HepG2 (cell line): ENCODE results near the gene POLRMT. TPM values are rescaled to one million over a fixed set of nuclear protein-coding genes. Genes with fewer than 3 reads are reported as not detected.

Experiments
- ATAC-seq: fragments of 200-7000 bp; cut with Tn5 transposase; 3 replicates; pipeline ENCODE4 v1.9.1; 2020; ENCODE audit warnings: mild to moderate bottlenecking, moderate library complexity
- BruUV-seq: library from RNA; stranded (reverse); fragments of 400-500 nt; replicated peaks from 2 replicates; lab custom pipeline; 2021; lab: Mats Ljungman, UMichigan
- CTCF ChIA-PET: fragments of 300-600 bp; formaldehyde crosslinking; extraction: SDS; loops from one replicate; lab custom pipeline; 2021; ENCODE audit warnings: low total read pairs, inconsistent platforms, low intra/inter-chr PET ratio; lab: Yijun Ruan, JAX
- POLR2A ChIA-PET: fragments of 350-600 bp; sonication (Branson Sonifier 250); formaldehyde crosslinking; loops from one replicate; lab custom pipeline; 2020; ENCODE audit warnings: antibody characterized with exemption, inconsistent platforms; lab: Yijun Ruan, JAX
- DNase-seq: peaks from one replicate; pipeline ENCODE4 v3.0.0-alpha.2; 2015; ENCODE audit warnings: low spot score
- FAIRE-seq: peaks from 3 replicates; lab custom pipeline; 2011; peaks lifted over from hg19 to GRCh38; lab: Jason Lieb, UNC
- H2AFZ ChIP-seq: one replicate; pipeline ENCODE4 v1.6.1; 2011; ENCODE audit warnings: low read length, inconsistent platforms
- H3K27ac ChIP-seq: fragments of 300-600 bp; 3 replicates; pipeline ENCODE4 v1.8.0; 2011; ENCODE audit warnings: mixed run types, mild to moderate bottlenecking, mixed read lengths, low read length, inconsistent platforms; ENCODE audit not compliant: insufficient read depth; ENCODE audit errors: extremely low read length
- H3K27me3 ChIP-seq, 2 experiments: fragments of 200-600 bp in 1 of 2; 2 replicates in 1 of 2; 3 replicates in 1 of 2; pipeline versions ENCODE4 v1.6.0 to v1.8.0; 2011; ENCODE audit warnings: low read length in 2 of 2, mild to moderate bottlenecking in 2 of 2, moderate library complexity in 2 of 2, inconsistent platforms in 1 of 2; ENCODE audit not compliant: insufficient read depth in 2 of 2, control insufficient read depth in 1 of 2
- H3K36me3 ChIP-seq, 2 experiments: fragments of 200-600 bp in 1 of 2; replicated peaks in 1 of 2; 2 replicates in 1 of 2; 3 replicates in 1 of 2; pipeline versions ENCODE4 v1.5.1 to v1.8.0; 2011; ENCODE audit warnings: low read length in 2 of 2, inconsistent platforms in 1 of 2; ENCODE audit not compliant: insufficient read depth in 2 of 2, control insufficient read depth in 1 of 2
- H3K4me1 ChIP-seq: 2 replicates; pipeline ENCODE4 v1.5.1; 2012; ENCODE audit warnings: low read length, inconsistent platforms; ENCODE audit not compliant: insufficient read depth
- H3K4me2 ChIP-seq: 2 replicates; pipeline ENCODE4 v1.6.0; 2011; ENCODE audit warnings: low read depth, low read length, inconsistent platforms
- H3K4me3 ChIP-seq, 3 experiments: fragments of 200-600 bp in 1 of 3; sonication (generic), shearing (Covaris generic) in 1 of 3; replicated peaks in 1 of 3; 2 replicates each; pipeline ENCODE4 v1.5.1; 2011 to 2016; ENCODE audit warnings: low read length in 3 of 3, inconsistent platforms in 2 of 3, low read depth in 2 of 3, mild to moderate bottlenecking in 2 of 3, control low read depth in 1 of 3, mixed read lengths in 1 of 3; ENCODE audit not compliant: insufficient read depth in 1 of 3
- H3K79me2 ChIP-seq: one replicate; pipeline ENCODE4 v1.6.1; 2011; ENCODE audit warnings: low read length, inconsistent platforms; ENCODE audit not compliant: insufficient read depth
- H3K9ac ChIP-seq: 2 replicates; pipeline ENCODE4 v1.6.0; 2011; ENCODE audit warnings: mild to moderate bottlenecking, low read depth, low read length, inconsistent platforms; ENCODE audit not compliant: insufficient read depth
- H3K9me3 ChIP-seq: 2 replicates; pipeline ENCODE4 v1.5.1; 2012; ENCODE audit warnings: mild to moderate bottlenecking, low read length
- H4K20me1 ChIP-seq: 2 replicates; pipeline ENCODE4 v1.6.0; 2011; ENCODE audit warnings: inconsistent platforms, mild to moderate bottlenecking, low read length, moderate library complexity; ENCODE audit not compliant: insufficient read depth
- HOXA5 ChIP-seq: sonication (generic); formaldehyde crosslinking; IDR thresholded peaks from 2 replicates; pipeline ENCODE4 v1.4.0; 2020; ENCODE audit warnings: missing genetic modification reagents
- KLF12 ChIP-seq: sonication (generic); formaldehyde crosslinking; IDR thresholded peaks from 2 replicates; pipeline ENCODE4 v1.4.0; 2020; ENCODE audit warnings: missing genetic modification reagents, borderline replicate concordance
- NBN ChIP-seq: fragments of 450-650 bp; conservative IDR thresholded peaks from 2 replicates; pipeline ENCODE4 v1.6.1; 2017
- NONO ChIP-seq, 2 experiments: fragments of 450-650 bp in 1 of 2; sonication (generic) in 1 of 2; formaldehyde crosslinking in 1 of 2; IDR thresholded peaks in 1 of 2; conservative IDR thresholded peaks in 1 of 2; 2 replicates each; pipeline versions ENCODE4 v1.6.1 to v1.8.0; 2017 to 2022; ENCODE audit warnings: mild to moderate bottlenecking in 1 of 2, missing genetic modification reagents in 1 of 2, moderate library complexity in 1 of 2
- PAX8 ChIP-seq: sonication (generic); formaldehyde crosslinking; IDR thresholded peaks from 2 replicates; pipeline ENCODE4 v1.8.0; 2022; ENCODE audit warnings: mild to moderate bottlenecking, missing genetic modification reagents, borderline replicate concordance
- SIN3B ChIP-seq: fragments of 150-350 bp; IDR thresholded peaks from 2 replicates; pipeline ENCODE4 v1.6.1; 2014; ENCODE audit warnings: low read length
- SMAD9 ChIP-seq: sonication (generic); formaldehyde crosslinking; IDR thresholded peaks from 2 replicates; pipeline ENCODE4 v1.5.1; 2020; ENCODE audit warnings: mild to moderate bottlenecking, missing genetic modification reagents
- STAT6 ChIP-seq: sonication (generic); formaldehyde crosslinking; IDR thresholded peaks from 2 replicates; pipeline ENCODE4 v1.4.0; 2020; ENCODE audit warnings: missing genetic modification reagents, mild to moderate bottlenecking, borderline replicate concordance
- TBX3 ChIP-seq: fragments of 450-650 bp; IDR thresholded peaks from 2 replicates; pipeline ENCODE4 v1.6.1; 2017; ENCODE audit warnings: antibody characterized with exemption, mild to moderate bottlenecking, inconsistent platforms, borderline replicate concordance
- ZBTB10 ChIP-seq: sonication (generic); formaldehyde crosslinking; IDR thresholded peaks from 2 replicates; pipeline ENCODE4 v1.4.0; 2020; ENCODE audit warnings: missing genetic modification reagents, borderline replicate concordance
- ZHX1 ChIP-seq: sonication (generic); formaldehyde crosslinking; IDR thresholded peaks from 2 replicates; pipeline ENCODE4 v1.8.1; 2022; ENCODE audit warnings: low read depth, mild to moderate bottlenecking, missing genetic modification reagents
- ZNF343 ChIP-seq: sonication (generic); formaldehyde crosslinking; IDR thresholded peaks from 2 replicates; pipeline ENCODE4 v1.4.0; 2020; ENCODE audit warnings: mild to moderate bottlenecking, missing genetic modification reagents
- ZNF432 ChIP-seq: sonication (generic); formaldehyde crosslinking; IDR thresholded peaks from 2 replicates; pipeline ENCODE4 v1.5.0; 2020; ENCODE audit warnings: missing genetic modification reagents, mild to moderate bottlenecking, borderline replicate concordance
- ZSCAN12 ChIP-seq: sonication (generic); formaldehyde crosslinking; IDR thresholded peaks from 2 replicates; pipeline ENCODE4 v1.9.0; 2021; ENCODE audit warnings: mild to moderate bottlenecking, missing genetic modification reagents
- WGBS: methylation state at CpG from one replicate; pipeline ENCODE4 v1.1.6; 2017; ENCODE audit warnings: low lambda C conversion rate; 5-methylcytosine and 5-hydroxymethylcytosine counted together
- in situ Hi-C: cut with HindIII; loops from 2 replicates; pipeline ENCODE4 v1.10.0; 2017; ENCODE audit warnings: low pct_unique_long_range_greater_than_20kb; ENCODE audit not compliant: extremely low pct_ligation_motif_present
- intact Hi-C: fragments of 100-400 bp; cut with micrococcal nuclease; formaldehyde crosslinking; loops from one replicate; pipeline ENCODE4 v1.10.0; 2022; ENCODE audit not compliant: unreplicated experiment
- polyA plus RNA-seq, 8 experiments: library from polyadenylated mRNA; depleted of rRNA in 3 of 8; stranded (reverse) in 7 of 8; unstranded in 1 of 8; fragments of >200 nt; fragmentation: Illumina TruSeq in 4 of 8; extraction: Trizol in 4 of 8; gene quantifications; 2 replicates each; pipeline versions ENCODE4 v1.2.1 to v1.2.3, GENCODE V29; 2011 to 2016; ENCODE audit warnings: low read depth in 4 of 8, missing spikeins in 1 of 8, mixed read lengths in 1 of 8; ENCODE audit not compliant: insufficient read depth in 1 of 8
- total RNA-seq, 5 experiments: library from RNA; depleted of rRNA; stranded (reverse); fragments of >200 nt; fragmentation: Illumina TruSeq; extraction: Trizol; gene quantifications; 2 replicates each; pipeline ENCODE4 v1.2.3, GENCODE V29; 2016; ENCODE audit warnings: low read depth in 1 of 5

The POLRMT gene
- total and polyA plus RNA-seq, 2 of the 13 experiments (the other 11 are each of a cell fraction or from before 2014, with no cell fraction given), result 78.0 to 101 TPM

- TF ChIP-seq ZBTB10 (CRISPR knock-in tag) (no peak), TBX3 (no peak), HOXA5 (no peak), PAX8 (CRISPR knock-in tag) (no peak), SMAD9 (CRISPR knock-in tag) (no peak), SIN3B (no peak), STAT6 (CRISPR knock-in tag) (no peak)
Observed at GRCh38 chr19:593055-593454, 40.3 kb downstream of the POLRMT start (continued).

- FAIRE-seq, result no peak
- CTCF ChIA-PET, result no interaction called here
- H3K4me1 ChIP-seq, result peaks cover 18% of the 10 kb centered on the region
- POLR2A ChIA-PET, result no interaction called here
- H3K9ac ChIP-seq, result no peak overlapping the region
- H3K9me3 ChIP-seq, result no peaks in the 10 kb centered on the region
- intact Hi-C loops (no loop called here), in situ Hi-C loops (no loop called here)
- no peak for DNase-seq
- H3K79me2 ChIP-seq, result no peaks in the 10 kb centered on the region
- no peak overlapping the region for H3K4me2 ChIP-seq
- BruUV-seq, result no TSS peak
- no peak for TF ChIP-seq ZNF432 (CRISPR knock-in tag)
- no peak for TF ChIP-seq KLF12 (CRISPR knock-in tag)
- no peak for TF ChIP-seq ZNF343 (CRISPR knock-in tag)
- TF ChIP-seq NONO (IDR thresholded peaks at IDR 0.05), result no peak
- TF ChIP-seq NONO (CRISPR knock-in tag; conservative IDR thresholded peaks at IDR 0.05), result no peak
- no peak for TF ChIP-seq ZSCAN12
- TF ChIP-seq ZHX1 (CRISPR knock-in tag), result no peak
- no peak for TF ChIP-seq NBN
- H3K27ac ChIP-seq, result no peak overlapping the region
- no peak overlapping the region for H3K4me3 ChIP-seq
- H2AFZ ChIP-seq, result no peak overlapping the region
- WGBS, result no CpG with 5 or more reads among the region's 19 CpGs
- no peaks in the 10 kb centered on the region for H3K36me3 ChIP-seq
- no peak for ATAC-seq
- peaks cover 14 to 80% of the 10 kb centered on the region in 2 experiments for H3K27me3 ChIP-seq
- H4K20me1 ChIP-seq, result peaks cover 26% of the 10 kb centered on the region; the same call in 1 of the 2 replicates
Observed at GRCh38 chr19:592101-592500, 41.2 kb downstream of the POLRMT start.
